K562 (cell line): Measurements from ENCODE around the gene ZNF382. TPM values are rescaled to one million over a fixed set of nuclear protein-coding genes. Genes with fewer than 3 reads are reported as not detected.

Experiments used
- ATAC-seq: fragments of 200-7000 bp; cut with Tn5 transposase; 3 replicates; pipeline ENCODE4 v1.9.1; 2020; ENCODE audit warnings: moderate library complexity
- BruUV-seq: library from RNA; stranded (reverse); fragments of 400-500 nt; replicated peaks from 2 replicates; lab custom pipeline; 2021; lab: Mats Ljungman, UMichigan
- CTCF ChIA-PET: fragments of 300-600 bp; formaldehyde crosslinking; extraction: SDS; loops from one replicate; lab custom pipeline; 2021; ENCODE audit warnings: low intra/inter-chr PET ratio; lab: Yijun Ruan, JAX
- POLR2A ChIA-PET: fragments of 300-600, 350-650 bp; sonication (Branson Sonifier 250); formaldehyde crosslinking; extraction: SDS; loops from one replicate; lab custom pipeline; 2021; ENCODE audit warnings: antibody characterized with exemption, inconsistent platforms; lab: Yijun Ruan, JAX
- DNase-seq, 4 experiments: peaks; one replicate each; pipeline versions ENCODE4 v3.0.0 to v3.0.0-alpha.2; 2011 to 2018; ENCODE audit warnings: low spot score in 3 of 4, mixed read lengths in 3 of 4; ENCODE audit errors: extremely low read depth in 1 of 4
- FAIRE-seq: peaks from 2 replicates; lab custom pipeline; 2011; peaks lifted over from hg19 to GRCh38; lab: Jason Lieb, UNC
- H2AFZ ChIP-seq: 2 replicates; pipeline ENCODE4 v1.6.0; 2011; ENCODE audit warnings: low read depth, low read length, control low read depth, inconsistent platforms
- H3K27ac ChIP-seq: fragments of 200-600 bp; 3 replicates; pipeline ENCODE4 v1.8.0; 2011; ENCODE audit warnings: low read depth, mild to moderate bottlenecking, control low read depth, inconsistent platforms, low read length, moderate library complexity, mixed read lengths; ENCODE audit errors: extremely low read depth
- H3K27me3 ChIP-seq, 2 experiments: fragments of 300-600 bp in 1 of 2; 2 replicates in 1 of 2; 3 replicates in 1 of 2; pipeline versions ENCODE4 v1.6.0 to v1.8.0; 2011; ENCODE audit warnings: inconsistent platforms in 2 of 2, low read length in 2 of 2, mild to moderate bottlenecking in 1 of 2, mixed read lengths in 1 of 2, moderate library complexity in 1 of 2; ENCODE audit not compliant: control insufficient read depth in 2 of 2, insufficient read depth in 2 of 2
- H3K36me3 ChIP-seq: fragments of 300-600 bp; 3 replicates; pipeline ENCODE4 v1.8.0; 2011; ENCODE audit warnings: mild to moderate bottlenecking, low read length, inconsistent platforms; ENCODE audit not compliant: control insufficient read depth, insufficient read depth
- H3K4me1 ChIP-seq, 2 experiments: fragments of 200-600 bp in 1 of 2; replicated peaks in 1 of 2; 2 replicates in 1 of 2; 3 replicates in 1 of 2; pipeline versions ENCODE4 v1.5.1 to v1.8.0; 2011; ENCODE audit warnings: inconsistent platforms in 2 of 2, low read length in 2 of 2, mild to moderate bottlenecking in 1 of 2, mixed read lengths in 1 of 2, moderate library complexity in 1 of 2; ENCODE audit not compliant: control insufficient read depth in 2 of 2, insufficient read depth in 2 of 2
- H3K4me2 ChIP-seq: 2 replicates; pipeline ENCODE4 v1.6.1; 2011; ENCODE audit warnings: low read length, control low read depth, inconsistent platforms, mixed read lengths; ENCODE audit not compliant: insufficient read depth
- H3K4me3 ChIP-seq: fragments of 200-600 bp; sonication (generic), shearing (Covaris generic); 2 replicates; pipeline ENCODE4 v1.5.1; 2016; ENCODE audit warnings: control low read depth, inconsistent platforms
- H3K79me2 ChIP-seq: fragments of 200-600 bp; 3 replicates; pipeline ENCODE4 v1.8.0; 2011; ENCODE audit warnings: low read length, inconsistent platforms; ENCODE audit not compliant: control insufficient read depth, insufficient read depth
- H3K9ac ChIP-seq, 2 experiments: 2 replicates each; pipeline versions ENCODE4 v1.6.0 to v1.6.1; 2011; ENCODE audit warnings: low read depth in 2 of 2, low read length in 2 of 2, control low read depth in 1 of 2, inconsistent platforms in 1 of 2, mild to moderate bottlenecking in 1 of 2, mixed read lengths in 1 of 2; ENCODE audit not compliant: insufficient read depth in 1 of 2
- H3K9me1 ChIP-seq: one replicate; pipeline ENCODE4 v1.6.0; 2011; ENCODE audit warnings: inconsistent platforms, mild to moderate bottlenecking, low read length, moderate library complexity; ENCODE audit not compliant: control insufficient read depth, insufficient read depth
- H3K9me3 ChIP-seq: replicated peaks from 2 replicates; pipeline ENCODE4 v1.5.1; 2011; ENCODE audit warnings: low read depth, low read length, inconsistent platforms; ENCODE audit not compliant: control insufficient read depth, insufficient read depth
- H4K20me1 ChIP-seq: replicated peaks from 2 replicates; pipeline ENCODE4 v1.6.1; 2011; ENCODE audit warnings: low read length, inconsistent platforms, mixed read lengths; ENCODE audit not compliant: control insufficient read depth, insufficient read depth
- BRF2 ChIP-seq: IDR thresholded peaks from 3 replicates; pipeline ENCODE4 v1.6.1; 2011; ENCODE audit warnings: borderline replicate concordance, mild to moderate bottlenecking; ENCODE audit not compliant: insufficient read length, insufficient read depth
- PRPF4 ChIP-seq: fragments of 200-400 bp; formaldehyde crosslinking; IDR thresholded peaks from one replicate; pipeline ENCODE4 v1.6.1; 2017; ENCODE audit warnings: low read length, low read depth, mild to moderate bottlenecking; ENCODE audit not compliant: insufficient read depth, poor library complexity, severe bottlenecking
- ZBTB34 ChIP-seq: fragments of 250-450 bp; sonication (Bioruptor Pico); IDR thresholded peaks from 2 replicates; pipeline ENCODE4 v1.8.0; 2021; ENCODE audit warnings: mild to moderate bottlenecking, moderate library complexity
- ZKSCAN8 ChIP-seq: fragments of 200-800 bp; sonication (Bioruptor generic); IDR thresholded peaks from 2 replicates; pipeline ENCODE4 v1.6.1; 2016; ENCODE audit warnings: missing genetic modification characterization, missing compliant biosample characterization
- WGBS: fragments of 100-300 bp; shearing (Covaris generic); methylation state at CpG from one replicate; pipeline ENCODE4 v1.1.6; 2016; ENCODE audit warnings: low coverage, mixed read lengths; ENCODE audit not compliant: insufficient coverage; ENCODE audit errors: missing lambda C conversion rate; 5-methylcytosine and 5-hydroxymethylcytosine counted together
- in situ Hi-C: fragments of 300-500 bp; cut with MboI; formaldehyde crosslinking; loops from 4 replicates; pipeline ENCODE4 v1.15.0; 2018; ENCODE audit warnings: inconsistent platforms, mixed read lengths
- intact Hi-C: fragments of 100-400 bp; cut with micrococcal nuclease; formaldehyde crosslinking; loops from 2 replicates; pipeline ENCODE4 v1.14.2; 2022
- polyA plus RNA-seq, 8 experiments: library from polyadenylated mRNA; depleted of rRNA in 4 of 8; stranded (reverse) in 5 of 8; unstranded in 3 of 8; fragments of >200 nt; fragmentation: Nextera tagmentation in 2 of 8; fragmentation: Illumina TruSeq in 1 of 8; extraction: Ambion mirVana in 2 of 8; extraction: Trizol in 1 of 8; gene quantifications; 2 replicates each; pipeline versions ENCODE4 v1.2.1 to v1.2.3, GENCODE V29; 2011 to 2014; ENCODE audit warnings: inconsistent platforms in 1 of 8, missing spikeins in 1 of 8
- total RNA-seq, 7 experiments: library from RNA; depleted of rRNA in 6 of 7; stranded (reverse); fragments of >200 nt in 6 of 7; fragmentation: Illumina TruSeq in 2 of 7; extraction: Trizol in 2 of 7; gene quantifications; 2 replicates each; pipeline versions ENCODE4 v1.2.1 to v1.2.3, GENCODE V29; 2011 to 2021; ENCODE audit warnings: low replicate concordance in 1 of 7
- TF ChIP-seq, protein P1 (sequence below): sonication (generic); formaldehyde crosslinking; IDR thresholded peaks from 2 replicates; pipeline ENCODE4 v1.8.0; 2023; ENCODE audit warnings: missing genetic modification reagents, mild to moderate bottlenecking, borderline replicate concordance

Gene ZNF382
- total and polyA plus RNA-seq, 9 of the 15 experiments (the other 6 are each of a cell fraction or from before 2014, with no cell fraction given), result 0.04 to 0.27 (median 0.16) TPM; not detected in 5

DNA sequence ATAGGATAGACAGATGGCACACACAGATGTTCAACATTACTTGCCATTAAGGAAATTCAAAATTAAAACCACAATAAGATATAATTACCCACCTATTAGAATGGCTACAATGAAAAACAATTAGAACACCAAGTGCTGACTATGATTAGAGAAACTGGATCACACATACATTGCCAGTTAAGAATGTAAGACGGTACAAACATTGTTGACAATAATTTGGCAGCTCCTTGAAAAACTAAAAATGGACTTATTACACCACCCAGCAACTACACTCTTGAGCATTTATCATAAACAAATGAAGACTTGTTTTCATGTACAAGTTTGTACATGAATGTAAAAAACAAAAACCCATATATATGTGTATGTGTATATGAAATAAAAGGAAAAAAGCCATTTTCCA lies 47.8 kb downstream of the ZNF382 start:
- POLR2A ChIA-PET, result interaction anchor here (0.7 kb wide), 1 partner anchor 1116 kb away, joined by 3 read pairs; no protein-coding TSS in a partner anchor
- BruUV-seq, result no TSS peak
- H3K4me2 ChIP-seq, result no peak overlapping the region

More for the DNA sequence above, 47.8 kb downstream of the ZNF382 start:
- Histone ChIP-seq H3K36me3 (no peaks in the 10 kb centered on the region), H3K4me3 (no peak overlapping the region), H4K20me1 (no peaks in the 10 kb centered on the region), H3K9ac (no peak overlapping the region), H3K27me3 (no peaks in the 10 kb centered on the region), H3K79me2 (no peaks in the 10 kb centered on the region), H3K9me3 (no peaks in the 10 kb centered on the region), H3K27ac (no peak overlapping the region), H3K4me1 (no peaks in the 10 kb centered on the region), H3K9me1 (no peaks in the 10 kb centered on the region), H2AFZ (no peak overlapping the region)
- FAIRE-seq (no peak), ATAC-seq (no peak), DNase-seq (no peak)
- TF ChIP-seq BRF2, result no peak
- TF ChIP-seq ZKSCAN8 (CRISPR knock-in tag), result no peak
- TF ChIP-seq, protein P1, sequence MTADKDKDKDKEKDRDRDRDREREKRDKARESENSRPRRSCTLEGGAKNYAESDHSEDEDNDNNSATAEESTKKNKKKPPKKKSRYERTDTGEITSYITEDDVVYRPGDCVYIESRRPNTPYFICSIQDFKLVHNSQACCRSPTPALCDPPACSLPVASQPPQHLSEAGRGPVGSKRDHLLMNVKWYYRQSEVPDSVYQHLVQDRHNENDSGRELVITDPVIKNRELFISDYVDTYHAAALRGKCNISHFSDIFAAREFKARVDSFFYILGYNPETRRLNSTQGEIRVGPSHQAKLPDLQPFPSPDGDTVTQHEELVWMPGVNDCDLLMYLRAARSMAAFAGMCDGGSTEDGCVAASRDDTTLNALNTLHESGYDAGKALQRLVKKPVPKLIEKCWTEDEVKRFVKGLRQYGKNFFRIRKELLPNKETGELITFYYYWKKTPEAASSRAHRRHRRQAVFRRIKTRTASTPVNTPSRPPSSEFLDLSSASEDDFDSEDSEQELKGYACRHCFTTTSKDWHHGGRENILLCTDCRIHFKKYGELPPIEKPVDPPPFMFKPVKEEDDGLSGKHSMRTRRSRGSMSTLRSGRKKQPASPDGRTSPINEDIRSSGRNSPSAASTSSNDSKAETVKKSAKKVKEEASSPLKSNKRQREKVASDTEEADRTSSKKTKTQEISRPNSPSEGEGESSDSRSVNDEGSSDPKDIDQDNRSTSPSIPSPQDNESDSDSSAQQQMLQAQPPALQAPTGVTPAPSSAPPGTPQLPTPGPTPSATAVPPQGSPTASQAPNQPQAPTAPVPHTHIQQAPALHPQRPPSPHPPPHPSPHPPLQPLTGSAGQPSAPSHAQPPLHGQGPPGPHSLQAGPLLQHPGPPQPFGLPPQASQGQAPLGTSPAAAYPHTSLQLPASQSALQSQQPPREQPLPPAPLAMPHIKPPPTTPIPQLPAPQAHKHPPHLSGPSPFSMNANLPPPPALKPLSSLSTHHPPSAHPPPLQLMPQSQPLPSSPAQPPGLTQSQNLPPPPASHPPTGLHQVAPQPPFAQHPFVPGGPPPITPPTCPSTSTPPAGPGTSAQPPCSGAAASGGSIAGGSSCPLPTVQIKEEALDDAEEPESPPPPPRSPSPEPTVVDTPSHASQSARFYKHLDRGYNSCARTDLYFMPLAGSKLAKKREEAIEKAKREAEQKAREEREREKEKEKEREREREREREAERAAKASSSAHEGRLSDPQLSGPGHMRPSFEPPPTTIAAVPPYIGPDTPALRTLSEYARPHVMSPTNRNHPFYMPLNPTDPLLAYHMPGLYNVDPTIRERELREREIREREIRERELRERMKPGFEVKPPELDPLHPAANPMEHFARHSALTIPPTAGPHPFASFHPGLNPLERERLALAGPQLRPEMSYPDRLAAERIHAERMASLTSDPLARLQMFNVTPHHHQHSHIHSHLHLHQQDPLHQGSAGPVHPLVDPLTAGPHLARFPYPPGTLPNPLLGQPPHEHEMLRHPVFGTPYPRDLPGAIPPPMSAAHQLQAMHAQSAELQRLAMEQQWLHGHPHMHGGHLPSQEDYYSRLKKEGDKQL (CRISPR knock-in tag), result no peak
- TF ChIP-seq ZBTB34, result no peak
- no peak for TF ChIP-seq PRPF4
- CTCF ChIA-PET, result no interaction called here
- intact Hi-C loops (no loop called here), in situ Hi-C loops (no loop called here)
- 6% methylated on average over 1 of the region's 1 CpG for WGBS
